GM23248 (cell line): ENCODE results near the gene HSD17B4. TPM values are rescaled to one million over a fixed set of nuclear protein-coding genes. Genes with fewer than 3 reads are reported as not detected.
"Not testable (repeated sequence)": the region's sequence is repeated elsewhere in the genome, so short reads cannot be mapped to it uniquely, and the experiment has no call there.

ENCODE experiments used
- DNase-seq: peaks from one replicate; pipeline ENCODE4 v3.0.0-alpha.2; 2015
- H2AFZ ChIP-seq: fragments of 200-600 bp; sonication (generic); 2 replicates; pipeline ENCODE4 v1.6.1; 2016; ENCODE audit warnings: antibody characterized with exemption
- H3F3A ChIP-seq: fragments of 200-600 bp; sonication (generic); 2 replicates; pipeline ENCODE4 v1.6.1; 2016; ENCODE audit warnings: mild to moderate bottlenecking, antibody characterized with exemption, mixed run types; ENCODE audit not compliant: insufficient read depth
- H3K27ac ChIP-seq: fragments of 200-600 bp; sonication (generic); 2 replicates; pipeline ENCODE4 v1.5.1; 2016; ENCODE audit warnings: mild to moderate bottlenecking
- H3K27me3 ChIP-seq: fragments of 200-600 bp; sonication (generic); replicated peaks from 2 replicates; pipeline ENCODE4 v1.6.1; 2016; ENCODE audit warnings: mild to moderate bottlenecking; ENCODE audit not compliant: insufficient read depth
- H3K36me3 ChIP-seq: fragments of 200-600 bp; sonication (generic); 2 replicates; pipeline ENCODE4 v1.6.1; 2016; ENCODE audit warnings: low read depth, mild to moderate bottlenecking
- H3K4me1 ChIP-seq: fragments of 200-600 bp; sonication (generic); 2 replicates; pipeline ENCODE4 v1.6.1; 2016; ENCODE audit warnings: mild to moderate bottlenecking; ENCODE audit not compliant: insufficient read depth
- H3K4me2 ChIP-seq: fragments of 200-600 bp; sonication (generic); one replicate; pipeline ENCODE4 v1.6.1; 2016; ENCODE audit warnings: mild to moderate bottlenecking; ENCODE audit not compliant: unreplicated experiment
- H3K4me3 ChIP-seq: fragments of 200-600 bp; sonication (generic); 2 replicates; pipeline ENCODE4 v1.5.1; 2016; ENCODE audit warnings: mild to moderate bottlenecking
- H3K79me2 ChIP-seq: fragments of 200-600 bp; sonication (generic); 2 replicates; pipeline ENCODE4 v1.6.1; 2016; ENCODE audit warnings: mild to moderate bottlenecking; ENCODE audit not compliant: insufficient read depth
- H3K9ac ChIP-seq: fragments of 200-600 bp; sonication (generic); 2 replicates; pipeline ENCODE4 v1.6.1; 2016; ENCODE audit warnings: mild to moderate bottlenecking
- H3K9me2 ChIP-seq: fragments of 200-600 bp; sonication (generic); 2 replicates; pipeline ENCODE4 v1.6.1; 2016; ENCODE audit warnings: mixed run types, mild to moderate bottlenecking, moderate library complexity; ENCODE audit not compliant: insufficient read depth
- H3K9me3 ChIP-seq: fragments of 200-600 bp; sonication (generic); one replicate; pipeline ENCODE4 v1.6.1; 2017; ENCODE audit warnings: low read depth
- H4K20me1 ChIP-seq: fragments of 200-600 bp; sonication (generic); 2 replicates; pipeline ENCODE4 v1.6.0; 2016; ENCODE audit not compliant: insufficient read depth
- EZH2 ChIP-seq: fragments of 200-600 bp; sonication (generic); IDR thresholded peaks from 2 replicates; pipeline ENCODE4 v1.6.1; 2018; ENCODE audit warnings: antibody characterized with exemption, mild to moderate bottlenecking; ENCODE audit not compliant: insufficient read depth, poor library complexity, severe bottlenecking
- EZH2phosphoT487 ChIP-seq: fragments of 200-600 bp; sonication (generic); IDR thresholded peaks from 2 replicates; pipeline ENCODE4 v1.6.1; 2018; ENCODE audit warnings: antibody characterized with exemption, moderate library complexity, mild to moderate bottlenecking, low read depth; ENCODE audit not compliant: insufficient read depth
- WGBS, 2 experiments: methylation state at CpG; one replicate each; pipeline ENCODE4 v1.1.6; 2015 to 2017; ENCODE audit warnings: low lambda C conversion rate in 2 of 2, low coverage in 1 of 2; ENCODE audit errors: missing lambda C conversion rate in 2 of 2; 5-methylcytosine and 5-hydroxymethylcytosine counted together
- in situ Hi-C: fragments of 300-500 bp; cut with MboI; formaldehyde crosslinking; loops from 2 replicates; pipeline ENCODE4 v1.15.0; 2020
- polyA plus RNA-seq: library from polyadenylated mRNA; unstranded; fragments of >200 nt; fragmentation: Nextera tagmentation; extraction: Ambion mirVana; gene quantifications from 2 replicates; pipeline ENCODE4 v1.2.1, GENCODE V29; 2016
- total RNA-seq: library from RNA; depleted of rRNA; stranded (reverse); fragments of >200 nt; shearing (Covaris generic); gene quantifications from 2 replicates; pipeline ENCODE4 v1.2.3, GENCODE V29; 2014

The HSD17B4 gene
- total and polyA plus RNA-seq, 2 experiments from 2014 or later: 55.8 to 86.5 TPM

GRCh38 chr5:119412279-119413227 is 39.7 kb upstream of the HSD17B4 start:
- H2AFZ ChIP-seq: peak overlapping the region; percentile 98
- no peaks in the 10 kb centered on the region for H4K20me1 ChIP-seq
- H3K4me2 ChIP-seq: peak overlapping the region; percentile 95
- no peaks in the 10 kb centered on the region for H3K9me3 ChIP-seq
- H3K27ac ChIP-seq: no peak overlapping the region
- peak overlapping the region; percentile 92; the same call in 1 of the 2 replicates for H3K4me3 ChIP-seq
- 28 to 29% methylated on average over 9 of the region's 9 CpGs for WGBS, 2 experiments
- TF ChIP-seq EZH2 (no peak), EZH2phosphoT487 (no peak)
- H3F3A ChIP-seq: peaks cover 15% of the 10 kb centered on the region
- peaks cover 9% of the 10 kb centered on the region for H3K4me1 ChIP-seq
- in situ Hi-C loops: loop anchor here (10.0 kb wide), 1 partner anchor 388 kb away; no protein-coding TSS in a partner anchor
- no peak for DNase-seq
- no peaks in the 10 kb centered on the region for H3K9me2 ChIP-seq
- no peaks in the 10 kb centered on the region for H3K36me3 ChIP-seq
- no peaks in the 10 kb centered on the region for H3K27me3 ChIP-seq
- no peaks in the 10 kb centered on the region for H3K79me2 ChIP-seq
- no peak overlapping the region for H3K9ac ChIP-seq

GRCh38 chr5:119414124-119414734 is 38.1 kb upstream of the HSD17B4 start:
- peaks cover 23% of the 10 kb centered on the region for H3F3A ChIP-seq
- H3K4me1 ChIP-seq, H3K9me3 ChIP-seq, H4K20me1 ChIP-seq, H3K4me2 ChIP-seq, H3K79me2 ChIP-seq, H3K27me3 ChIP-seq, H3K36me3 ChIP-seq, DNase-seq, H3K27ac ChIP-seq, H3K9me2 ChIP-seq, H3K9ac ChIP-seq, H3K4me3 ChIP-seq, H2AFZ ChIP-seq: not testable (repeated sequence)
- in situ Hi-C loops: loop anchor here (10.0 kb wide), 1 partner anchor 389 kb away; no protein-coding TSS in a partner anchor
- 70 to 74% methylated on average over 13 of the region's 13 CpGs for WGBS, 2 experiments

DNA sequence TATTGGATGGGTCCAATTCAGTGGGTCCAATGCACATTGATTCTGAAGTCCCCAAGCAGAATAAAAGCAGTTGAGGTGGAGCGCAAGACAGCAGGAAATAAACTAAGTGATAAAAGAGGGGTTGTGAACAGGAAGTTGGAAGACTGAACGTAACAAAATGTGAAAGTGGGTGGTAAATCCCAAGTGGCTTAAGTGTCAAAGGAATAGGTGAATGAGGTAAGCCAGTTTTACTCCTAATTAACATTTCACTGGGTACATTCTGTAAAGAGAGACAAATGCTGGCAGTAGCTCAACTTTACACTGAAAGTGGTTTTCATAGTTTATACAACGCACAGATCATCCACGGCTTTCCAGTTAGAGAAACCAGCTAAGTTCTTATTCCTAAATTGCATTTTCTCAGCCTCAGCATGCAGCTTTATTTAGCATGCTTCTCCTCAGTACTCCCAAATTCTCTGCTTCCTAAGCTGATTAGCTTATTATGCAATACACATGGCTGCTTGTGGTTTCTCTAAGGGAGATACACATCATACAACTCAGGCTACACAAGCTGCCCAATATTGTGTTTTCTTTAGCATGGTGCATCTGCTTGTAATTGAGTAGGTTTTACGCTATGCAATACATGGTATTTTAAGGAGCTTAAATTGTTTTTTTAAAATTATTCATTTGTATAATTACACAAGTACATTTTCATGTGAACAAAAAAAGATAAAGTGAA is 34.2 kb upstream of the HSD17B4 start:
- DNase-seq: peak; percentile 46
- H3K9me3 ChIP-seq: no peaks in the 10 kb centered on the region
- no peaks in the 10 kb centered on the region; the same call in 1 of the 2 replicates for H3K4me1 ChIP-seq
- no peak overlapping the region for H3K9ac ChIP-seq
- no peak overlapping the region for H3K4me3 ChIP-seq
- in situ Hi-C loops: loop anchor here (10.0 kb wide), 1 partner anchor 393 kb away; no protein-coding TSS in a partner anchor
- H3K27me3 ChIP-seq: no peaks in the 10 kb centered on the region
- no peaks in the 10 kb centered on the region for H3K36me3 ChIP-seq
- H2AFZ ChIP-seq: no peak overlapping the region
- TF ChIP-seq EZH2phosphoT487 (no peak), EZH2 (no peak)
- H4K20me1 ChIP-seq: no peaks in the 10 kb centered on the region
- WGBS, 2 experiments: 85 to 86% methylated on average over 5 of the region's 5 CpGs
- H3K79me2 ChIP-seq: no peaks in the 10 kb centered on the region
- H3K27ac ChIP-seq: no peak overlapping the region
- H3K4me2 ChIP-seq: no peak overlapping the region
- H3F3A ChIP-seq: peaks cover 8% of the 10 kb centered on the region; the same call in 1 of the 2 replicates
- no peaks in the 10 kb centered on the region for H3K9me2 ChIP-seq

DNA sequence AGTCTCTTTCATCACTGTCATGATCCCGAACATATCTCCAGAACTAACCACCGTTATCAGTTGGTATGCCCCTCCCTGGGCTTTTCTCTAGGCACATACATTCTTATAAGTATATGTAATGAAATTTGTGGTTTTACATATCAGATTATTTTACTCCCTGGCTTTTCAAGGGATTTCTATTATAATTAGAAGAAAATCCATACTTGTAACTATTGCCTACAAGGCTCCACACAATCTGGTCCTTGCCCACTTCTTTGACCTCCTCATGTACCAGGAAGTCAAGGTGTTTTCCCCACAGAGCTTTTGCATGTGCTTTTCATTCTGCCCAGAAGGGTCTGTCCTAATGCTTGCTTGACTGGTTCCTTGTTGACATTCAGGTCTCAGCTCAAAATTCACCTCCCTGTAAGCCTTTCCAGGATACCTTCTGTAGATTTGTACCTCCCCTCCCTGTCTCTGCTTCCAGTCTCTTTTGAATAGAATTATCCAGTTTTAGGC is 33.6 kb upstream of the HSD17B4 start:
- TF ChIP-seq EZH2 (no peak), EZH2phosphoT487 (no peak)
- Histone ChIP-seq H3K9me2 (no peaks in the 10 kb centered on the region), H3K9ac (no peak overlapping the region), H3F3A (peaks cover 8% of the 10 kb centered on the region; the same call in 1 of the 2 replicates), H4K20me1 (no peaks in the 10 kb centered on the region), H3K4me3 (no peak overlapping the region), H3K36me3 (no peaks in the 10 kb centered on the region), H2AFZ (no peak overlapping the region), H3K27ac (no peak overlapping the region), H3K9me3 (no peaks in the 10 kb centered on the region), H3K4me1 (no peaks in the 10 kb centered on the region; the same call in 1 of the 2 replicates), H3K4me2 (no peak overlapping the region), H3K79me2 (no peaks in the 10 kb centered on the region), H3K27me3 (no peaks in the 10 kb centered on the region)
- no peak for DNase-seq
- WGBS, 2 experiments: 41 to 48% methylated on average over 2 of the region's 2 CpGs
- in situ Hi-C loops: loop anchor here (10.0 kb wide), 1 partner anchor 394 kb away; no protein-coding TSS in a partner anchor
